SHP77 (cell line): ENCODE measurements around the gene TMLHE.
"Not testable (repeated sequence)": the region's sequence is repeated elsewhere in the genome, so short reads cannot be mapped to it uniquely, and the experiment has no call there.

Source experiments
- DNase-seq, 2 experiments: peaks; one replicate each; lab custom pipeline; 2025; lab: John Stamatoyannopoulos, UW

TMLHE gene

GRCh38 chrX:155612312-155613224, at the start of gene TMLHE, which contains the start of gene SPRY3:
TMLHE (minus strand) TSS chrX:155612952; CDS start chrX:155545276, 67,676 bp downstream.
SPRY3 (plus strand) TSS chrX:155612586.
- peak; percentile 23 to 48 for DNase-seq

GRCh38 chrX:155662282-155662681, 49.5 kb upstream of the TMLHE start:
- DNase-seq: peak in 1 of 2 experiments; percentile 4

GRCh38 chrX:155645180-155645579, 32.4 kb upstream of the TMLHE start:
- no peak for DNase-seq

GRCh38 chrX:155643240-155643639, 30.5 kb upstream of the TMLHE start:
- DNase-seq: no peak

GRCh38 chrX:155641371-155641770, 28.6 kb upstream of the TMLHE start:
- DNase-seq: not testable (repeated sequence)

GRCh38 chrX:155637714-155638113, 25.0 kb upstream of the TMLHE start:
- no peak for DNase-seq

GRCh38 chrX:155635019-155635418, 22.3 kb upstream of the TMLHE start:
- not testable (repeated sequence) for DNase-seq

GRCh38 chrX:155632431-155633100, 19.8 kb upstream of the TMLHE start:
- no peak for DNase-seq

GRCh38 chrX:155620110-155620509, 7.4 kb upstream of the TMLHE start:
- DNase-seq: not testable (repeated sequence)

GRCh38 chrX:155615938-155616337, 3.2 kb upstream of the TMLHE start:
- no peak for DNase-seq

- no peak for DNase-seq
These were observed 1.3 kb upstream of the TMLHE start for GRCh38 chrX:155613927-155614559.

GRCh38 chrX:155611302-155611701, 1.4 kb downstream of the TMLHE start:
- DNase-seq: no peak

- no peak for DNase-seq
These were observed 19.8 kb downstream of the TMLHE start for GRCh38 chrX:155592981-155593380.

- no peak for DNase-seq
These were observed 20.4 kb downstream of the TMLHE start for GRCh38 chrX:155592331-155592730.

- DNase-seq: no peak
These were observed 35.1 kb downstream of the TMLHE start for GRCh38 chrX:155577682-155578081.

GRCh38 chrX:155563099-155563498, 49.7 kb downstream of the TMLHE start:
- DNase-seq: no peak

- no peak for DNase-seq
These were observed 67.9 kb downstream of the TMLHE start for GRCh38 chrX:155544881-155545280.

GRCh38 chrX:155535866-155536265, 76.9 kb downstream of the TMLHE start:
- DNase-seq: no peak

GRCh38 chrX:155534800-155535199, 78.0 kb downstream of the TMLHE start:
- no peak for DNase-seq

- not testable (repeated sequence) for DNase-seq
These were observed 85.7 kb downstream of the TMLHE start for GRCh38 chrX:155527023-155527422.

- DNase-seq: no peak
These were observed 98.5 kb downstream of the TMLHE start for GRCh38 chrX:155514225-155514624.

- DNase-seq: no peak
These were observed 107.5 kb downstream of the TMLHE start for GRCh38 chrX:155505296-155505695.
